ENCODE measurements around the gene DACT2. TPM values are rescaled to one million over a fixed set of nuclear protein-coding genes. Genes with fewer than 3 reads are reported as not detected.

The DACT2 gene
- total and polyA plus RNA-seq, 4 donors = 0.25 to 2.8 (median 0.88) TPM

- Histone ChIP-seq H3K9me3 (ENCODE audit: control insufficient read depth in 4 of 4, low read length in 3 of 4) (no peaks in the 10 kb centered on the region), H3K4me3 (ENCODE audit: low read depth in 1 of 3, low read length in 3 of 3) (no peak overlapping the region), H3K4me1 (ENCODE audit: control insufficient read depth in 4 of 4, insufficient read depth in 4 of 4, low read length in 3 of 4) (peaks cover 2 to 25% (median 20%) of the 10 kb centered on the region in 4 donors), H3K9ac (ENCODE audit: low read depth in 1 of 2, low read length in 2 of 2) (no peak overlapping the region), H3K27ac (ENCODE audit: low read depth in 1 of 2, low read length in 2 of 2) (no peak overlapping the region), H3K36me3 (ENCODE audit: control insufficient read depth in 4 of 4, insufficient read depth in 3 of 4, low read depth in 1 of 4, low read length in 3 of 4) (no peaks in the 10 kb centered on the region), H3K27me3 (ENCODE audit: control insufficient read depth in 4 of 4, insufficient read depth in 4 of 4, low read length in 3 of 4) (no peaks in the 10 kb centered on the region)
- TF ChIP-seq FOXA2 (IDR thresholded peaks at IDR 0.05) (no peak), JUND (IDR thresholded peaks at IDR 0.05) (no peak), RAD21 (IDR thresholded peaks at IDR 0.05) (no peak), HNF4A (conservative IDR thresholded peaks at IDR 0.05) (no peak), GABPA (IDR thresholded peaks at IDR 0.05 in 1 of 2, conservative IDR thresholded peaks at IDR 0.05 in 1 of 2) (no peak), NR2F2 (IDR thresholded peaks at IDR 0.05) (no peak), CTCF (IDR thresholded peaks at IDR 0.05; ENCODE audit: low read depth, low read length, missing input control) (no peak), MAX (IDR thresholded peaks at IDR 0.05) (no peak), SP1 (IDR thresholded peaks at IDR 0.05) (no peak), ZBTB33 (IDR thresholded peaks at IDR 0.05) (no peak), REST (IDR thresholded peaks at IDR 0.05) (no peak), HNF4G (IDR thresholded peaks at IDR 0.05) (no peak), RXRA (IDR thresholded peaks at IDR 0.05) (no peak), EGR1 (IDR thresholded peaks at IDR 0.05; ENCODE audit: low read depth in 2 of 2) (no peak), ATF3 (IDR thresholded peaks at IDR 0.05) (no peak), TAF1 (conservative IDR thresholded peaks at IDR 0.05) (no peak), YY1 (IDR thresholded peaks at IDR 0.05) (no peak), FOXA1 (IDR thresholded peaks at IDR 0.05) (no peak)
- DNase-seq (ENCODE audit: low spot score) = no peak
- 92% methylated on average over 16 of the region's 16 CpGs for WGBS
Observed at GRCh38 chr6:168303982-168304751, 15.4 kb downstream of the DACT2 start.

Measured in liver (tissue), 9 donors.